Activated T-cell treated with anti-CD3 and anti-CD28 coated beads for 48 hours (primary cell): ENCODE data around the gene ALX4.

Experiments
- DNase-seq: peaks from one replicate; pipeline ENCODE4 v3.0.0-alpha.2; 2020; ENCODE audit warnings: low read depth

The ALX4 gene

GRCh38 chr11:44309478-44310205, at the start of gene ALX4:
ALX4 (minus strand) TSS chr11:44310139; CDS start chr11:44310062, 77 bp downstream.
- DNase-seq, result no peak

GRCh38 chr11:44359162-44359561, 49.2 kb upstream of the ALX4 start:
- DNase-seq, result no peak

GRCh38 chr11:44358713-44359112, 48.8 kb upstream of the ALX4 start:
- DNase-seq, result no peak

- DNase-seq, result no peak
Observed at GRCh38 chr11:44357711-44358110, 47.8 kb upstream of the ALX4 start.

GRCh38 chr11:44356351-44356750, 46.4 kb upstream of the ALX4 start:
- no peak for DNase-seq

GRCh38 chr11:44351898-44352498, 42.1 kb upstream of the ALX4 start:
- DNase-seq, result no peak

- DNase-seq, result no peak
Observed at GRCh38 chr11:44351006-44351660, 41.2 kb upstream of the ALX4 start.

- DNase-seq, result no peak
Observed at GRCh38 chr11:44349328-44349727, 39.4 kb upstream of the ALX4 start.

- DNase-seq, result no peak
Observed at GRCh38 chr11:44348721-44349120, 38.8 kb upstream of the ALX4 start.

- no peak for DNase-seq
Observed at GRCh38 chr11:44348114-44348513, 38.2 kb upstream of the ALX4 start.

GRCh38 chr11:44347538-44347937, 37.6 kb upstream of the ALX4 start:
- no peak for DNase-seq

GRCh38 chr11:44346983-44347382, 37.0 kb upstream of the ALX4 start:
- DNase-seq, result no peak

GRCh38 chr11:44345781-44346180, 35.8 kb upstream of the ALX4 start:
- DNase-seq, result no peak

- DNase-seq, result no peak
Observed at GRCh38 chr11:44344921-44345320, 35.0 kb upstream of the ALX4 start.

- DNase-seq, result no peak
Observed at GRCh38 chr11:44344423-44344820, 34.5 kb upstream of the ALX4 start.

- DNase-seq, result no peak
Observed at GRCh38 chr11:44343778-44344422, 34.0 kb upstream of the ALX4 start.

GRCh38 chr11:44342616-44343015, 32.7 kb upstream of the ALX4 start:
- DNase-seq, result no peak

- no peak for DNase-seq
Observed at GRCh38 chr11:44340656-44341055, 30.7 kb upstream of the ALX4 start.

GRCh38 chr11:44339530-44339883, 29.6 kb upstream of the ALX4 start:
- DNase-seq, result no peak

GRCh38 chr11:44338698-44339529, 29.0 kb upstream of the ALX4 start:
- no peak for DNase-seq

GRCh38 chr11:44338026-44338425, 28.1 kb upstream of the ALX4 start:
- no peak for DNase-seq

- DNase-seq, result no peak
Observed at GRCh38 chr11:44335919-44336318, 26.0 kb upstream of the ALX4 start.
